NK-92 (cell line): Measurements from ENCODE around the gene OLFM3.

ENCODE experiments used
- DNase-seq: peaks from one replicate; lab custom pipeline; 2025; ENCODE audit not compliant: unreplicated experiment; lab: John Stamatoyannopoulos, UW

The OLFM3 gene

DNA sequence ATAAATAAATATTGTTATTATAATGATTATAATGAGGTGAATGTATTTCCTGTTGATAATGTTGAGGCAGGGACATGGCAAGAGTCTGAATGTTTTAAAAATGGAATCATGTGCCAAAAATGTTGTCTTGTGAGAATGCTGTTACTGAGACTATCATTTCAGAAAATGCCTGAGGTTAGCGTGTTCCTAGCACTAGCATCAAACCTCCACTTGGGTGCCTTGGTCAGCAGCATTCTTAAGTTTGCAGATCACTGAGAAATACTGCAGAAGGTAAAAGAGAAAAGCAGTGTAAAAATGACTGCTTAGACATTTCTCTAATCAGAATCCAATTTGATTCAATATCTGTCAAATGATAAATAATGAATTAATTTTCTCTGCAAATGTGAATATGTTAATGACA lies 50.8 kb downstream of the OLFM3 start:
- DNase-seq, result no peak

DNA sequence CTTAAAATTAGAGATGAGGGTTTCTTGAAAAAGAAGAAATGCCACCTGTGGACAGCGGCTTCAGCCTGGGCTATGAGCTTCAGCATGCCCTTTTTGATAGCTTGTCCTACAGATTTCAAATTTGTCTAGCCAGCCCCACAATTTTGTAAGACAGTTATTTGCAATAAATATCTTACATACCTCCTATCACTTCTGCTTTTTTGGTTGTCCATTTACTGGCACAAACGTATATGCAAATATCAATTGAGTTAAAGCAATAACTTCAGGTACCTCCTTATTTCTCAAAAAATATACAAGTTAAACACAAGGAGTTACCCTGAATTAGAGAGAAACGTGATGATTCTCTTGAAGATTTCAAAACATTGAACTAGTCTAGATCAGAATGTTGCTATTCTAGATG lies 53.5 kb downstream of the OLFM3 start:
- no peak for DNase-seq

DNA sequence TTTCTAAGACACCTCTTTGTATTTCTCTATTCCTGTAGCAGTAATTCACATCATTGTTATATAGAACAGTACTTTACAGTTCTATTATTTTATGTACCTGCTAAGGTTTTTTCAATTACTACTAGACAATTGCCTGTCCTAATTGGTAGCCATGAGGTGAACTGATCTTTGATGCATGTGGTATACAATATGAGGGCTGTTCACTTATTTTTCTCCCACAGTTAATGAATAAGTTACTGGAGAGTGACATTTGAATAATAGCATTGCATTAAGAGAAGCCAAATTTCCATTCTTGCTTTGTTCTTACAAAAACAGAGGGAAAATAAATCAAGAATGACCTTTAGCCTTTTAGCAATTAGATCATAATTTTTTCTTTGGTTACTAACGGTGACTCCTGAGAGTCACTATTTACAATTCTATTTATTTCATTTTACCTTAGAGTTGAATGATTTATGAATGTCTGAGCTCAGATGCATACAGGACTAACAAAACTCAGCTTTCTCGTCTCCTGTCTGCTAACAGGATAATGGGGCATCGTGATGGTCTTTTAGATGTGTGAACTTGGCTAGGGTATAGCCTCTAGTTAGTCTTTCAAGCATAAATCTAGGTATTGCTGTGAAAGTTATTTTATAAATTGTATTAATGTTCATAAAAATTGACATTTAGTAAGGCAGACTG lies 54.1 kb downstream of the OLFM3 start:
- DNase-seq, result no peak

DNA sequence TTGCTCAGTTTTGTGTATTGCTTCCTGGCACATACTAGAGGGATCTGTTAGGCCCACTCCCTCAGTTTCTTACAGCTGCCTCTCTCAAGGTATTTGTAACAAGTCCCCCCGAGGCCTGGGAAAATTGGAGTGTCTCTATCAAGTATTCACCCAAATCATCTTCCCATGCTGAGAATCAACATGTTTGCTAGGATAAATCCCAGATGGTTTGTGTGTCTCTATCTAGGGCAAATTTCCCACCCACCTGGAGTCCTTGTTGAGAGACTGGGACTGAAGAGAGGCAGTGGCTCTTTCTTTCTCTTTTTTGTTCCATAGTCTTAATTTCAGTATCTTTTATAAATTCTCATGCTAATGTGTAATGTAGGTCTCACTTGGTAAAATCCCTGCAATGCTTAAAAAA lies 58.0 kb downstream of the OLFM3 start:
- DNase-seq, result no peak

DNA sequence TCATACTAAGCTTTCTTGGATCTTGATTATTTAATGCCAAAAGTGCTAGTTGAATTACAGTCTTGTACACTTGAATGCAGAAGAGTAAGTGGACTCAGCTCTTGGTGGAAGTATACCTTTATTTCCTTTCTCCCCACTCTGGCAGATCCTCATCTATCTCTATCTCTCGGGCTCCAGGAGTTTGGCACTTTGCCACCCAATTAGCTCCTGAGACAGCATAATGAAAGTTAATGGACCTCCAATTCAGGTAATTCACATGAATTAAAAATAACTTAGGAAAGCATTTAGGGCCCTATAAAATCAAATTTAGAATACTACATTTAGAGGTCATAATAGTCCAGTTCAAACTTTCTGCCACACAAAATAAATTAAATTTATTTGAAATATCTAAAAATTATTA lies 67.4 kb downstream of the OLFM3 start:
- DNase-seq, result no peak

DNA sequence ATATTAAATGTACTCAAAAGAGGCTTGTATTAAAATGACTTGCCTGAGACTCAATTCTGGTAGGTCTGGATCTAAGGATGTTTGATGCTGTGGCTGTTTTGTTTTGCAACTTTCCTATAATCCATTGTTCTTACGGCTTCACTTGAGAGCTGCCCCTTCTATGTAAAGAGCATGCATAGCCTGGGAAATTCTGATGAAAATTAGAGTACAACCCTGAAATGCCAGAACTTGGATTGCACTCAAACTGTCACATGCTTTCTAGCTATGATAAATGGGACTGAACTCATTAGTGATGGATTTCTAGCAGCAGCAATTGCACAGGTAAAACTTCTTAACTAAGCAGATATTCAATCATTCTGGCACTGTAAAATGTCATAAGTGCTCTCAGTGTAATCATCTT lies 67.9 kb downstream of the OLFM3 start:
- DNase-seq, result no peak

DNA sequence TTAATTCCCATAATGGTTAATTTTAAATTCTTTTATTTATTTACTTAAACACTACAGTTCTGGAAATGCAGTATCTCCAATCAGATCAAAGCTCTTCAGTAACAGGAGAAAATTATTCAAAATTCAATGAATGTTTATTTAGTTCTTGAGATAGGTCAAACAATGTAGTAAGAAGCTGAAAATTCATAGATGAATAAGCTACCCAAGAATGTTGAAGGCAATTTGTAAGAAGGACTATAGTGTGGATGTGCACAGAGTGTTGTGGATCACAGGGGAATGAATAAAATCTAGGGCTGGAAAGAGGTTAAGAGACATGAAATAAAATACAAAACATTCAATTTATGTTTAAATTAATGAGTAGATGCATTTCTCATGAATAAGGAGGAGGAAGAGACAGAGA lies 72.0 kb downstream of the OLFM3 start:
- DNase-seq, result no peak

DNA sequence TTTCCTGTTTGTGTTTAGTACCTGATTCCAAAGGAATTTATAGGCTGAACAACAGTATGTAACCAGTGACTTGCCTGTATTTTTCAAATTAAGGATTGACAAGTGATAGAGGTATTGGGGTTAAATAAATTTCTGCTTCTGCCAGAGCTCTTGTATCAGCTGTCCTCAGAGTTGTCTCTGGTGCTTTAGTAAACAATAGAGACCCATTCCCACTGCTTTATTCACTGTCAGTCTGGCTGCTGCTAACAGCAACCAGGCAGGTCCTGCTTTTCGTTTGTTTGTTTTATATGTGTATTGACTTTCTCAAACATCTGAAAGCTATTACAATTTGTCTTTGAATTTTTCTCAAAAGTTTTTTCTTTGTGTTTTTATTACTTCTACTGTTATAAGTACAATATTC lies 76.1 kb downstream of the OLFM3 start:
- no peak for DNase-seq

DNA sequence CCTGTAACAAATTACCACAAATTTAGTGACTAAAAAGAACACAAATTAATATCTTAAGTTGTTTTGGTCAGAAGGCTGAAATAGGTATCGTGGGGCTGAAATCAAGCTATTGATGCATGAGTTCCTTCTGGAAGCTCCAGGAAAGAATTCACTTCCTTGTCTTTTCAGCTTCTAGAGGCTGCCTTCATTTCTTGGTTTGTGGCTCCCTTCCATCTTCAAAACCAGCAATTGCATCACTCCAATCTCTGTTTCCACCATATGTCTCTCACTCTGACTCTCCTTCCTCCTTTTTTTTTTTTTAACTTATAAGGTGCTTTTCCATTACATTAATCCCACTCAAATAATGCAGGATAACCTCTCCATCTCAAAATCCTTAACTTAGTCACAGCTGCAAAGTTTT lies 78.4 kb downstream of the OLFM3 start:
- DNase-seq, result no peak

DNA sequence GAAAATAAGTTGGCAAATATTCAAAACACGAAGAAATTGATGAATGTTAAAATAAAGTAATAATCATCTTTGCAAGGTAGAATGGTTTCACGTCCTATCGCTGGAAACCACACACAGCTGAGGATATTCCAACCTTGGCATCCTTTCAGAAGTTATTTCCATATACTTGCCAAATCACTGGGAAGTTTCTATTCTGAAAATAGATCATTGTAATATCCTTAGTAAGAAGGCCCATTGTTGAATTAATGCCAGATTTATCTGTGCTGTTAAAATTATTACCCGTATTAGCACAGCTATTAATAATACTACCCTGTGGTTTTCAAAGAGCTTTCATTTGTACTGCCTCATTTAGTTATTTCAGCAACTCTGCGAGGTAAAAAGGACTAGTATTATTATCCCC lies 81.1 kb downstream of the OLFM3 start:
- DNase-seq, result no peak

DNA sequence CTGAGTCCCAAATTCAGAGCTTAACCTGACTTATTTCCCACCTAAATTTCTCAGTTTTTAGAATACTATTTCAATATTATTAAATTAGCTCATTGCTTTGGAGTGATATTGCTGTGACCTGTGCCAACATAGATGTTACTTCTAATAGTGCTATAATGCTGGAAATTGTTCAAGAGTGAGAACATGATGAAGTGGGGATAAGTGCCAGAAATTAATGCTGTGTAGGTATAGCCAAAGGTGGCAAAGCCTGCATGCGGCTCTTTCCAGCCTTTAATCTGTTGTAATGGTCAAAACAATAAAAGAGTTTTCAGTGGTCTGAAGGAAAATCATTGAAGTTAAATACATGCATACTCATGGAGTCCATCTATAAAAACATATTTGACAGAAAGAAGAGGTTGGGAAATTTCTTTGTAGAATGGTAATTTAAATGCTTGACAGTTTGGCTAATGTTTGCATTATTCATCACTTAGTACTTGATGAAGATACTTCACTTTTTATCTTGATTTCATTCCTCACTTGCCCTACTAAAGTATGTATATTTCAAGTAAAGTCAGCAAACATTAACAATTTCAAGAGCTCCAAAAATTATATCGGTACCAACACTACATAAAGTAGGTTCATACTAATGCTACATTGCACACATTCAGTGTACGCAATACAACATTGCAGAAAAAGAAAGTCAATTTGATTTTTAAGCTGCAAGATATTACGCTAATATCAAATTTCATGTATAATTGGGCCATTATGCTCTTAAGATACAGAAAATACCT lies 82.1 kb downstream of the OLFM3 start:
- no peak for DNase-seq

DNA sequence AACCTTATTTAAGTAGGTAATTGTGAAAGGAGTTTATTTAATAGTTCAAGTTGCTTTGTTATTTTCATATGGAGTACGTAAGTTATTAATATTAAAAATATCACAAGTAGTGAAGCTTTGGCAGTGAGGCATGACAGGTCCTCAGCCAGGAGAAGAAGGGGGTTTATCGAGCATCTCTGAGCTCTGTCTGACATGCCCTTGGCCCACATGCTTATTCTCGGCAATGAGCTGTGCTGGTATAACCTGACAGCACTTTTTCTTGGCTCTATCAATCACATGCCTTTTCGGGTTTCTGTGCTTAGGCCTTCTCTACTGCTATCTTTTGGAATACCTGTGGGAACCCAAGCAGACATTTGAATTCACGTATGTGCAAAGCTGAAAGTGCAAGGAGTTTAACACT lies 84.8 kb downstream of the OLFM3 start:
- no peak for DNase-seq

DNA sequence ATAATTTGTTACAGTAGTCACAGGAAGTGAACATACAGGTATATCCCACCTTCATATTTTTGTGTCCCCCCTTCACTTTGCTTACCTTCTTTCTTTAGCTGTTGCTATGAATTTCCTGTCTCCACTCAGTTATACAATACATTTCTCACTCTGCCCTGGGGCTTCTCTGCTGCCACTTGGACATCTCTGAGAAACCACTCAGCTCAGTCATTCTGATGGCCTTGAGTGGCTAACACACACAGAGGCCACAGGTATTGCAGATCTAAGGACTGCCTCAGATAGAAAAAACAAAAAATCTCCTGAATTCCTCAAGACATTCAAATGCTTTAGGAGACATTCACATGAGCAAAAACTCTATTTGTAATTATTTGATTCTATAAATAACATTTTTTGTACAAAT lies 87.7 kb downstream of the OLFM3 start:
- no peak for DNase-seq

DNA sequence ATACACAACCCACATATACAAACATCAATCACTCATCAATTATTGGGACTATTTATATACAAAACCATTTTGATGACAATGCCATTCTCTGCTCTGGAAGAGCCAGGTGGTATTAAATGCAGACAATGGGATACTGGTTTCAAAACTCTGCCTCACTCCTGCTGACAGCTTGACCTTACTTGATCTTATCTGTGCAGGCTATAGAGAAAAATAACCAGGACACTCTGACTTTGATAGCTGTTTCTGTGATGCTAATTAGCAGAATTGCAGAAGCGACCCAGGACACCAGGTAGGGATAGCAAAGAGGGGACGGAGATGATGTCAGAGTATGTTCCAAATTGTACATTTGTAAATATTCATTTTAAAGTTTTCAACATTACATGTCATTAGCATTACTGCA lies 89.5 kb downstream of the OLFM3 start:
- DNase-seq, result no peak

DNA sequence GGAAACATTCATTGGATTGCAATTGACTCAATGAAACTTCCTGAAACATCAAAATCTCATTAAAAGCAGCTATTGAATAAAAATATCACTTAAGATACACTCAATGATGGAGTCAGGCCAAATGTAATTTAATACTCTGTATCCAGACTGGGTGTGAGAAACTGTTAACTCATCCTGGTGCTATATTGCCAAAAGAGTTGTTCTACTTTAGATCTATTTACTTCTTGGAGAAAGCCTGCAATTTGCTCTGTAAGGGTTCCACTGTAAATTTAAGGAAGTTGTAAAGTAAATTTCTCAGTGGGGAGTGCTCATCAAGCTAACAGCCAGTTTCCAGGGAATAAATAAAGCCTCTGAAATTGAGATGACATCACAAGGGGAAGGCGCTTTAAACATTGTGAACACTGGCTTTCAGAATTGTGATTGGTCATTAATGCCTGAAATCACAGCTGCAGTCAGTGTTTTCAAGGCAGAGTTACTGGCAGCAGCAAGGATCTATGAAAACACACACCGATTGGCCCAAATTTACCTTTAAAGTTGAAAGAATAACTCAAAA lies 91.4 kb downstream of the OLFM3 start:
- DNase-seq, result no peak

DNA sequence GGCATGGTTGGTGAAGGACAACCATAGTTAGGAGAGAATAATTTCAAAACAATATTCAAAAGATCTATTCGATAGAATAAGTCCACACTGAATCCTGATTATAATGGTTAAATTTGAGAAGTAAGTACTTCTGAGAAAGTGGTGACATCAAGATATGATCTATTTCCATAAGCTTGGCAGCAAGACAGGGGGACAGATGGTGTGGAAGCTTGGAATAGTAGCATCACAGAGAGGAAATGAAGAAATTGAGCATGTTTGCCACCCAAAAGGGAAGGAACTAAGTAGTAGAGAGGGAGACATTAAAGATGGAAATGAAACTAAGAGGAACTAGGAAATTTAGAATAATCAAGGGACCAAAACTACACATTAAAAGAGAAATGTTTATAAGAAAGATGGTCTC lies 94.5 kb downstream of the OLFM3 start:
- no peak for DNase-seq

DNA sequence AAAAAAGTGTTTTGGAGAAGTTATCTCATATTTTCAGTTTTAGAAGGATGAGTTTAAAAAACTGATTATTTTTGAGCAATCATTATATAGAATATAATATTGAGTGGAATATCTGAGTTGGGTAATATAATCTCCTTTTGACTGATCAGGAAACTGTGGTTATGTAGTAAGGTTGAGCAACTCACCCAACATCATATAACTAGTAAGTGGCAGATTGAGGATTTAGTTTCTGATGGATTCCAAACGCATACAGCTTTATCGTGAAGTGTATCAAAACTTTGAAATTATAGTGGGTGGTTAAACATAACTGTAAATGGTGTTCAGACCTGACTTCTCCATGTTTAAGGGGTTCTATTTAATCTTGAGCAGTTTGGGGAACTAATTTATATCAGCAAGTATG lies 98.6 kb downstream of the OLFM3 start:
- DNase-seq, result no peak

DNA sequence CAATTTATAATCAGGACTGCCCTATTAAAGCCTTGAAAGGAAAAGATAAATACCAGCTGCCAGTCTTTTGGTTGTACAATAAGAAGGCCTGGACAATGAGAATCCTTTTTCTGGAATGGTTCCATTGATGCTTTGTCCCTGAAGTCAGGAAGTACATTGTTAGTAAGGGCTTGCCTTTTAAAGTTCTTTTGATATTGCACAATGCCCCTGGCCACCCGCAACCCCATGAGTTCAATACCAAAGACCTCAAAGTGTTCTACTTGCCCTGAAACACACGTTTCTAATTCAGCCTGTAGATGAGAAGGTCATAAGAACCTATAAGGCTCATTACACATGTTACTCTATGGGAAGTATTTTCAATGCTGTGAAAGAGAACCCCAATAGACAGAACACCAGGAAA lies 112.1 kb downstream of the OLFM3 start:
- no peak for DNase-seq

DNA sequence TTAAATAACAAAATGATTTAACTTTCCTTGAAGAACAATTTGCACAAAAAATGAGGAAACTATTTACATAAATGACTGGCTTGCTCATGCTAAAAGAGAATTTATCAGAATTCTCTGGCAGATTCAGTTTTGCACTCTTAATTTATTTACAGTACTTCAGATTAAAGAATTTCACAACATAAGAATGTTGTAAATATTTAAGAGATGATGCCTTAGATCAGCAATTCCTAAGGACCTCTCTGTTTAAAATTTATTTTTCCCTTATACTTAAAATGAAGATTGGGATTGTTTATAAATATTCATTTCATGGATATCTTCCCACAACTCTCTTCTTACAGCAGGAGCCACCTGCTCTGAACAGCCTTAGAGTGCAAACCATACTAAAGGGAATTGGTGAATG lies 120.8 kb downstream of the OLFM3 start:
- DNase-seq, result no peak

DNA sequence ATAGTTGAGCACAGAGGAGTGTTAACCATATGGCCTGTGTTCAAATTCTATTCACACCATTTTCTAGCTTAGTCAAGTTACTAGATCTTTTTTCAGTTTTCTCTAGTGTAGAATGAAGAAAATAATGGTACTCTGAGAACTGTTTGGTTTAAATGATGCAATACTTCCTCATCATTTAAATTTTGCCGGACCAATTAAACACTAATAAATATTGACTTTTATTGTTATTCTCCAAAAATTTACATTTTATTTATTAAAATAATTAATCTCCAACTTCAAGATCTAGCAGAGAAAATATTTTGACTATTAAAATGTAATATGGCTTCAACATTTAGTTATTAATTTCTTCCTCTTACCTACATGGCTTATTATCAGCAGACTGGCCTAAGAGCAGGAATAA lies 123.1 kb downstream of the OLFM3 start:
- no peak for DNase-seq

DNA sequence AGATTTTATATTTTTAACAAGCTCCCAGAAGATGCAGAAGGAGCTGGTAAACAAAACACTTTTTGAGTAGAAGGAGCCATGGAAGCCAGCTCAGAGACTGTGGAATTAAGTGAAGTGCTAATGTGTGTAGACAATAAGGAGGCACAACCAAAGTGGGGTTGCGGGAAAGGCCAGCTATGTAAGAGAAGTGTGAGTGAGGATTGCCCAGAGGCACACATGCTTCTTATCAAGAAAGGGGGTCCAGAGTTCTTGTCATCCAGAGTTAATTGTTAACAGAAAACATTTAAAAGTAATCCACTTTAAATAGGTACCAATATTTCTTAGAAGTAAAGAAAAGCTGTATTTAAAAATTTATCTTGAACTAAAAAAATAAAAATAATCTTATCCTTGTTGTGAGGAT lies 136.8 kb downstream of the OLFM3 start:
- no peak for DNase-seq

DNA sequence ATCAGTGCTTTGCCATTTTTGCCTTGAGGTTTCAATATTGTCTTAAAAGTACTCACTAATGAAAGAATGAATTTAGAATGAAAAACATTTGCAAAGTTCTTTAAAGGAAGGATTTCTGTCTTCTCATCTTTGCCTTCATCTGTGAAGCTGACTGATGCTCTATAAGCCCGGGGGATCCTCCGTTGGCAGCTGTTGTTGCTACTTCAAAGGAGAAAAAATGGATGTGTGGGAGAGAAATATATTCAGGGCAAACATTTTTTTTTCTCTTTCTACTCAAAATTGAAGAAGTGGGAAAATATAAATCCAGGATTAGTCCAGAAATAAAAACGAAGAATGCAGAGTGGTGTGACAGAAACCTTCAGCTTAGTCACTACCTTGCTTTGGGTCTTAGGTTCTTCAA lies 142.5 kb downstream of the OLFM3 start:
- DNase-seq, result no peak

DNA sequence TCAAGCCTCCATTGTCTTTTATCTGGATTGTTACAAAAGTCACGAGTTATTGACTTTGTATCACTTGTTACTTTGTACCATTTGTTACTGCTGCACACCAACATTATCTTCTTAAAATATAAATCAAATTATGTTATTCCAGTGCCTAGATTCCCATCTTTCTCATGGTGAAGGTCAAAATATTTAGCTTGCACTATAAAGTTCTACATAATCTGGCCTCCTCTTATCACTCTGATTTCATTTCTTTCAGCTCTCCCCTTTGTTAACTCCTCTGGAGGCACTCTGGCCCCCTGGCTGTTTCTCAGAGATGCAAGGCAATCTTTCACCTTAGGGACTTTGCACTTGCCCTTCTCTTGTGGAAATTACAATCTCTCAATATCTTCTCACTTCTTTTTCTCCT lies 143.8 kb downstream of the OLFM3 start:
- DNase-seq, result no peak
